Stimulated activated CD4-positive, alpha-beta T cell treated with anti-CD3 and anti-CD28 coated beads, TNF-alpha, amount 100 ng/mL, for 24 hours (primary cell): ENCODE data around the gene RAB31.

Experiments
- DNase-seq, 3 experiments: peaks; one replicate each; pipeline ENCODE4 v3.0.0-alpha.2; 2020; ENCODE audit warnings: low read depth in 3 of 3

The RAB31 gene

DNA sequence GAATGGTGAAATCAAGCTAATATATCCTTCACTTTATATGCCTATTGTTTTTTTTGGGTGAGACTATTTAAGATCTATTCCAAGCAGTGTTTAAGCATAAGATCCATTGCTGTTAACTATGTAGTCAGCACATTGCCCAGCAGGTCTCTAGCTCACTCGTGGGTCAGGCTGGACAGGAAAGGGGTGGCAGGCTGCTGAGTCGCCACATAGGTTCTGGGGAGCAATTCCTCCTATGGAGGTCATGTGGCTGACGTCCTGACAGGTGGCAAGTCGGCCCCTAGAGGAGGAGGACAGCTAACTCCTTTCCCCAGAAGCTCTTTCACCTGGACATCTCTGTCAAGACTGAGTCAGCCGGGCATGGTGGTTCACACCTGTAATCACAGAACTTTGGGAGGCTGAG is 13.9 kb upstream of the RAB31 start:
- DNase-seq, result no peak

DNA sequence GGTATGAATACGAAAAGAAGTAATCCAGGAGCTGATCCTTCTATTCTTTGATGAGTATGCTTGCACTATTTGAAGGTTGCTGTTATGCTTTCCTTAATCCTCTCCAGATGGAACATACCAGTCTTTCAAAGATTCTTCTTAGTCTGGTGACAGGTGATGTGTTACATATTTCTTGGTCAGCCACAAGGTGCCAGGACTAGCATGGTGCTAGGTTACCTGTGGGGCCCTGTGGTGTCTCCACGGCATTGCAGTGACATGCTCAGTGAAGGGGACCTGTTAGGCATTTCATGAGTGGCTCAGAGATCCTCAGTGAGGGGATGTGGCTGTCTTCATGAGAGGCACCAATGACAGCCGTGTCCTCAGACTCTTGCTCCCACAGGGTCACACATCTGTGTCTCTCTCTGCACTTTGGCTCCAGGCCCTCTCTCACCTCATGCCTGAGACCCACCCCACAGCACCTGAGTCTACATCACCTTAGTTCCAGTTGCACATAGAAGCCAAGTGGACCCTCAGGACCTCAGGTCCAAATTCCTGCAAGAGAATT is 13.1 kb upstream of the RAB31 start:
- no peak for DNase-seq

DNA sequence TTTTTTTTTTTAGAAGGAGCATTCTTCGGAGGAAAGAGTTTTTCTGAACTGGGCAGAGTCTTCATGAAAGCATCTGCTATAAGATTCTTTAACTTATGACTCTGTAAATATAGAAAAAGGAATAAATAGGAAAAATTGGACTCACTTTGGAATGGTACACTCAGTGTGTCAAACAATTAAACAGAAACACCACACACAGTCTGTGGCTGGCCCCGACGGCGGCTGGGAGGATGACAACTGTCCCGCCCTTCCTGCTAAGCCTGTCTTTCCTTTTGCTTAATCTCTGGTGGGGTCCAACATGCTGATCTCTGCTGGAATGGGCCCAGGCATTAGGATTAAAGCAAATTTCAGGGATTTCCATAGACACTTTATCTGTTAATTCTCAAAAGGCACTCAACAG is 12.5 kb upstream of the RAB31 start:
- DNase-seq, result no peak

DNA sequence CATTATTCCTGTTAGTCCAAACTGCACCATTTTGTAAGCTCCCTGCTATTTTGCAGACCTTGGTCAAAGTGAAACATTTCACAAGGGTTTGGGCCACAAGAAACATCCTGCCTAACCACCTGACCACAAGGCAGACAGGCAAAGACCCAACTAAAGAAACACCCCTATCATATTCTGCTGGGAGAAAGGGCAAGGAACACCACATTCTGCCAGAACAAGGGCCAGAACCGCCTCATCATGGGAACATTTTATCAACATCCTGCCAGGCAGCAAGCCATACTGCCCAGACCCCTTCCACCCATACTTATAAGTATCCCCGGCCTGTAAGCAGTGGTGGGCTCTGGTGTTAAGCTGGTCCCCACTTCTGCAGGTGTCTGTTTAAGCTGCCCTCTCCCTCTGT is 12.0 kb upstream of the RAB31 start:
- no peak for DNase-seq

DNA sequence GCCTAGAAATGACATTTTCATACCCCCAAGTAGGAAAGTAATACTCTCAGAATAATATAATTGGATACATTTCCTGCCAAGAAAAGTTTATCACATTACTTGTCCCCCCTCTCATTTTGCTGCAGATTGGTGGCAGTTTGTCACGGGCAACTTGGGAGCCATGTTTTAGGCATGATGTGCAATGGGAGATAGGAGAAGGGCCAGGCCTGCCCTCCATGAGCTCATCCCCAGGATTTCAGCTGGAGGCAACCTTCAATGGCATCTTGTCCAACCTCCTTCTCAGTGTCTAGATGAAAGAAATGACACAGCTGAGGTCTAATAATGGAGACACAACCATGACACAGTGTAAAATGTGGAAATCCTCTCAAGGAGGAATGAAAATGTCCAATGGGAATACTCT is 11.4 kb upstream of the RAB31 start:
- DNase-seq, result no peak

DNA sequence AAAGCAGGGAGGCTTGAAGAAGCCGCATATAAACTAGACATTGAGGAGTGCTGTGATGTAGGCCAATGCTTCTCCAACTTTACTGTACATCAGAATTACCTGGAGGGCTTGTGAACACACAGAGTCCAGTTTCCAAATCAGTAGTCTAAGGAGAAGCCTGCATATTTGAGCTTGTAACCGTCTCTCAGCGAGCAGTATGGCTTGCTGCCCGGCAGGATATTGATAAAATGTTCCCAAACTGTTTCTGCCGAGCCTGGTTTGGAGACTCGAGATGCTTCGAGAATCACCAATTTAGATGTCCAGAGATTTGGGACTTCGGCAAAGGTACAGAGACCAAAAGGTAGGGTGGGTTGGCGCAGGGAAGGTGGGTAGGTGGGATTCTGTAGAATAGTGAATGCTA is 11.0 kb upstream of the RAB31 start:
- no peak for DNase-seq

DNA sequence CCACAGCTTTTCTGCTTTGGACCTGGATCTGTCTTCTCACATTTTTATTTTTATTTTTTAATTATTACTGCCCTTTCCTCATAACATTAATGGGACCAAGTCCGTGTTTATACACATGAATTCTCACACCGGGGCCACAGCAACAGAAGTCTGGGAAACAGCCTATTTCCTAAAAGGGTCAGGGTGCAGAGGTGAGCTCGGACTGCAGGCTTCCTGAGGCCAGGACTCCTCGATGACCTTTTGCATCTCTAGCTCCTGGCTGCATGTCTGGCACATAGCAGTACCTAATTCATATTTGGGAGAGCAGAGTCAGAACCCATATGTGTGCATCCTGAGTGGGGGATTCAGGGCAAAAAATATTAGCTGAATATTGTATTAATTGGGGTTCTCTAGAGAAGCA is 9.6 kb upstream of the RAB31 start:
- no peak for DNase-seq

DNA sequence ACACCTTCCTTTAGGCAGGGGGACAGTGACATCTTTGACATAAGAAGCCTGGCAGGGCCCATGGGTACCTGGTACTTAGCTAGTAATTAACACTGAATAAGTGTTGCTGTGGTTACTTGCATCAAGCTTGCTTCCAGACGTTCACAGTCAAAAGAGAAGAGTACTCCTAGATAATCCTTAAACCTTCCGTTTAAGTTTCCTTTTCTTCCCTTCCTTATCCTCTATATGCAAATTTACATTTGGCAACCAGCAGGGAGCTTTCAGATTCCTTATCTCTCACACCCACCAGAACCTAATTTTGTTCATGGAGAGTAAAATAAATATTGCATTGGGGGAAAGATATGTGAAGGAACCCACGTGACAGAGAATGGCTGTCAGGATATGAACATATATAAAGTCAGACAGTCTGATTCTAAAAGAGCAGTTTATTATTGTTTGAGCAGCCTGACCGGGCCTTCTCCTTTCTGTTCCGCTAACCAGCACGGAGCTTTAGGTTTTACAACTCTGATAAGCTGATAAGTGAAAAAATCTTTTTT is 7.8 kb upstream of the RAB31 start:
- no peak for DNase-seq

DNA sequence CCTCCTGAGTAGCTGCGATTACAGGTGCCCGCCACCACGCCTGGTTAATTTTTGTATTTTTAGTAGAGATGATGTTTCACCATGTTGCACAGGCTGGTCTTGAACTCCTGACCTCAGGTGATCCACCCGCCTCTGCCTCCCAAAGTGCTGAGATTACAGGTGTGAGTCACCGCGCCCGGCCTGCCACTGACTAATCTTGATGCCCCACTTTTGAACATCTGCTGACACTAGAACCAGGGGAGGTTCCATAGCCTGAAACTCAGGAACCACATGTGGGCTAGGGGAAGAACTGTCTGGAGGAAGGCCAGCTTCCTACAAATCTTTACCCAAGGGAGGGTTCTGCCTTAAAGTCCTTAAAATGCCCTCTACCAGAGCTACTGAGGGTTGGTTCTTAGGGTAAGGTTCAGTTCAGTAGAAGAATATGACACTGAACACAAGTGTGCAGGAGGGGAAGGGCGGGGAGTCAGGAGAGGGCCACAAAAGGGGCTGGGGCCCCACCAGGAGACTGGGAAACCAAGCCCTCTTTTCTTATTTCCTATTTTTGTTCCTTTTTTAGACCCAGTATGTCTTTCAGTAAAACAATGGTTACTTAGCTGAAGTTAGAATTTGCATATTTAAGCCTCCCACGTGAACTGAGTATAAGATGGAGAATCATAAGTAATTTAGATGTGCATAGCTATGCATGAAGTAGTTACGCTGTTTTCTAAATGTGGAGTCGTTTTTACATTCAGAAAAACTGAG is 6.3 kb upstream of the RAB31 start:
- DNase-seq, result no peak

DNA sequence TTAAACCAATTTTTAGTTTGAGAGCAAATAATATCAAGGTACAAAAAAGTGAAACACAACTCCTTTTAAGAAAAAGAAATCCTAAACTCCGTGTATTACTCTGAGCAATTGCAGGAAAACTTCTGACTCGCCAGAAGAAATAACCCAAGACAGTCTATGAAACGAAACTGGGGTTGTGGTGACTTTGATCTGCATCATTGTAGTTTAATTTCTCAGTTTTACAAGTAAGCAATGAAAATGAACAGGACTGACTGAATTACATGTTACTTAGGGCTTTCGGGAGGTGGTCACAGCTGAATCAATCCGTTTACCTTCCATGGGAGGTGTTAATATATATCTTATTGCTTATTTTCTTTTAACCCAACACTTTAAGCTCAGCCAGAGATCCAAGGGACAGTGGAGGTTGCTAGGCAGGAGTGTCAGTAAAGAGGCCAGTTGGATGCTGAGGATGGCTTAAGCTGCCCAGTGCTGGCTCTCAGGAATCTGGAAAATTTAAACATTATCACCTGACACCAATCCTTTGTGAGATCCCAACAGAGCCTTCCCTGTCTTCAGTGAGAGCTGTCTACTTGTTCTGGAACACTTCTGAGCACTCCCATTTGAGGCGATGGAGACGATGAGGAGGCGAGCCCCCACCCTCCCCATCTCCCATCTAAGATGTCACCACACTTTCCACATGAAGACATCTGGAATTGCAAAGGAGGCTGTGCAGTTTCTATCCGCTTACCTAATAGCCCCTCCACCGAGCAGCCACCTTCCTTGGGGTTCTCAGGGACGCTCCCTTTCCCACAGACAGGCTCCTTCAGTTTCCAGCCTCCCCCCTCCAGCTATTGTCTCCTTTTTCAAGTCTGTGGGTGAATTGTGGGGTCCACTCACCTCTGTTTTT is 3.6 kb upstream of the RAB31 start:
- DNase-seq, result no peak

DNA sequence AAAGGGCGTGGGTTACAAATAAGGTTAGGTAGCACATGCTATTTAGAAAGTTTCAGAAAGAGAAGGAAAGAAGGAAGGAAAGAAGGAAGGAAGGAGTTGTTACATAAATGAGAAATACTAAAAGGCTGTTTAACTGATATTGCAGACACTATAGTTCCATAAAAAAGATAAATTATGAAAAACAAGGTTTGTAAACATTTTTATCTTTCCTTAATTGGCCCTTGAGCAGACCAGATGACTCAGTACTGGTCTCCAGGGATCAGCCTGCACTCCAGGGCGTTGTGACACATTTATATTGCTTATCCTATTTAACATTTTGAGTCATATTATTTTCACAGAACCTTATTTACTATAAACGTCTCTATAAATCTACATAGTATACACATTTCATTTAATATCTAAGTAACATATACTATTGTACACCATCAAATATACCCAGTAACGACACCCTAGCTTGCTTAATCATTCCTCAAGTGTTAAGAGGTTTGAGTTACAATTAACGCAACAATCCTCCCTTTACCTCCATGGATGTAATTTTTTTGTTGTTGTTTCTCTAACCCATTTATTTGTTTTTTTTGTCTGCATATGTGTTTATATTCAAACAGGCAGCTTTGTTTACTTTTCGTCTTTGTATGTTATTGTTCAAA is 2.8 kb upstream of the RAB31 start:
- DNase-seq, result no peak

DNA sequence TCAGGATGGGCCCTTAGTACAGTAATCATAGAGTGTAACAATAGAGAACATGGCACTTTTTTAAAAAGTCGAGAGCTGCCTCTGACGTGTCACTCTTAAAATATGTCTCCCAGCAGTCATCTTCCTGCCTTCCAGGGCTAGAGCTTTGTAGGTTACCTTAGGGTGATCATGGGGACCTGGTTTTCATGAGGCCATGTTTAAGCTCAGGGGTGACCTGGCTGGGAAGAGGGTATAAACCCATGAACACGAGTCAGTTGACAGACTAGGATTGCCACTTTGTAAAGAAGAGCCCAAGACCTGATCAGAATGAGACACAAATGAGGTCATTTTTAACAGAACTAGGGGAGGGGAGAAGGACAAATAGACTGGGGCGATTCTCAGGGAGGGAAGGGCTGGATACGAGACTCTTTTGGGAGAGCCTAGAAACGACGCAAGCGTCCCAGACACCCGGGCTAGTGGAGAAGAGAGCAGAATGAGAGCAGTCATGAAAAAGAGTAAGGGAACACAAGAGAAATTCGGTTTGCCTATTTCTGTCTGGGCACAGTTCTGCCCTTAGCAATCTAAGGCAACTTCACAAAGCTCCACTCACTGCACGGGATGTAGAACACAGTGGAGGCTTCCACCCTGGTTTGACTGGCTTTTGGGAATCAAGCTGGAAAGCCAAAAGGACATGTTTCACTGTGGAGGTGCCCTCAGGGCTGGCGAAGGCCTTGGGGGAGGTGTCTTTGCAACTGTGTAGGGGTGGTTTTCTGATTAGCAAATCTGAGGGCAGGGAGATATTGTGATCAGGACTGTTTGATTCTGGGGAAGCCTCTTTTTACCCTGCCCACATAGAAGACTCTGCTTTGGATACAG is 1.8 kb upstream of the RAB31 start:
- no peak for DNase-seq

DNA sequence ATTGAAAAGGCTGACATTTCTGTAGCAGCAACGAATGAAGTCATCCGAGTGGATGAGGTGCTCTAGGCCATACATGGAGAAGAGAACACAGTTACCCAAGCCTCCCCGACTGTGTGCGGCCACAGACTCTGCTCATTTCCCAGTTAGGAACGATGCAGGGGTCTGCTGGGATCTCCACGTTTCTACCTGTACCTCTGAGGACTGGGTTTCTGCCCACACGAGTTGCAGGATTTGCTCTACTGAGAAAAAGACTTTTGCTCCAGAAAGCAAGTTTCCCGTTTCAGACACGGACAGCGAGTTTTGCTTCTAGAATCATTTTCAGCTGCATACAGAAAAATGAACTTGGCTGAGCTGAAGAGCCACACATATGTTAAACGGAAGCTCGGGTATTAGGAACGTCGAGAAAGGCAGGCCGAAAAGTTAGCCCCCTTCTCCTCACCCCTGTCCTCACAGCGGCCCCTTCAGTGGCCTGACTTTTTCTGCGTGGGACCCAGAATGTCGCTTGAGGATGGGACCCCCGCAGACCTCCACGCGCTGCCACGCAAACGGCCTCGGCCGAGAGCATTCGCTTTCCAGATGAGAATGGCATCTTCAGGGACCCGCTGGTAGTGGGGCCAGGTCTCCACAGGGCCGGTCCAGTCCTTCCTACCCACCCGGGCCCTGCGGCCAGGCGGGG is 582 bp upstream of the RAB31 start:
- DNase-seq, result no peak

DNA sequence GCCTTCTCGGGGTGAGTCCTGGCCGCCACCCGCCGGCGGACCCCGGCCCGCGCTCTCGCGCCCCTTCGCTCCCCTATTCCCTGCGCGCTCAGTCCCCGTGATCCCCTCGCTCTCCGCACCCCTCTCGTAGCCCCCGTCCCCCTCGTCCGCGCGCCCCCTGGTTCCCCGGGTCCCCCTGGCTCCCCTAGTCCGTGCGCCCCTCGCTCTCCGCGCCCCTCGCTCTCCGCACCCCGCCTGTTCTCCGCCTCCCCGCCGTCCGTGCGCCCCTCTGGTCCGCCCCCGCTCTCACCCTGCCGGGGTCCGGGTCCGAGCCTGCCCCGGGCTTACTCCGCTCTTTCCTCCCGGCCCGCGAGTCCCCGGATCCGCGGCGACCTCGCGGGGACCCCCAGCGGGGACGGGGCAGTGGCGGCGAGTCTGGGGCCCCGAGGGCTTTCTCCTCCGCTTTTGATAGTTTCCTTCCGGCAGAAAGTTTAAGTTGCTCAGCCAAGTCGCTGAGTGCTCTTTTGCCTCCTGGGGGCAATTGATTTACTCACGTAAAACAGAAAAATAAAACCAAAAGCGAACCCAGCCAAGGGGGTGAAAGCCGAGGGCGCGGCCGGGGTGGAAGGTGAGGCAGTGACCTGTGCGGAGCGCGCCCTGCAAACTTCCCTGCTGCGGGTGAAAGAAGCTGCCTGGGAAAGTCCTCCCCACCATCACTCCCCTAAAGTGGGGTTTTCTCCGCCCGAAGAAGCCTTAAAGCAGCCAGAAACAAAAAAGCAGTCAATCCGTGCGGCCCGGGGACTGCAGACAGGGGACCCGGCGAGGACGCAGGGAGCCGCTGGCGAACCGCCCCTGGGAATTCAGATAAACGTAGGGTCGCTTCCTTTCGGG is 568 bp downstream of the RAB31 start:
- DNase-seq, result no peak

DNA sequence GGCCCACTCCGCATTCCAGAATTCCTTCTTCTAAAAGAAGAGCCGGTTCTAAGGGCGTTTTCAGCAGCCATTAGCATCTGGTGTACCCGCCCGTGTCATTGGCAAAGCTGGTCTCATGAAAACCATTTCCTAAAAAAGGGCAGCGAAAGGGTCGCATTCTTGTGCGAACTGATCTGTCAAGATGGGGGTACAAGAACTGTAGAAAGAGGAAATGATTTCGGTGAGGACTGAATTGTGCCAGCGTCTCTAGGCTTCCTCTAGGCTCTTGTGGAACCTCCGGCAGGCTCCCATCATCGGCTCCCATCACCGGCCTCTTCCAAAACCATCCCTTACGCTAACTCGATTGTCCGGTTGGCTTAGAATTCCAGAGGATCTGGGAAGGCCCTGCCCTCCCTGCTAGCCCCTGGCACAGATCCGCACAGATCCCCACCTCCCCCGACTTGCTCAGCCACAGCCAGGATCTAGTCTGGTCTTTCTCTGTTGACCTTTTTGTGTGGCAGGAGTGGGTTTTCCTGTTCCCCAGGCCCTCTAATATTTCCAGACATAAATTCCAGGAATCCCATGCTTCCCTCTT is 1.3 kb downstream of the RAB31 start:
- DNase-seq, result no peak

DNA sequence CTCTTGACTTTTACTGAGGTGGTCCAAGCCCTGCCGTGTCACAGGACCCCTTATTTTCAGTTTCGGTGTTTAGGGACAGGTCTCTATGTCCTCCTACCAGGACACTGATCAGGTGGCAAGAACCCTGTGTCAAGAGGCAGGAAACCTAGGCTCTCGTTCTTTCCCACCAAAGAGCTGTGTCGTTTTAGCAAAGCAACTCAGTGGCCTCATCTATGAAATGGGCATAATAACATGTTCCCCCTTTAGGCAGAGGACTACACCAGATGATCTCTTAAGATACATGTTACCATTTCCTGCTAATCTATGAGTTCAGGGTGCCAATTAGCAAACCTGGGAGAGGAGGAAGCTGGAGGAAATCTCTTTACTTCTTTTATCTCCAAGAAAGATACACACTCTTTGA is 1.9 kb downstream of the RAB31 start:
- no peak for DNase-seq

DNA sequence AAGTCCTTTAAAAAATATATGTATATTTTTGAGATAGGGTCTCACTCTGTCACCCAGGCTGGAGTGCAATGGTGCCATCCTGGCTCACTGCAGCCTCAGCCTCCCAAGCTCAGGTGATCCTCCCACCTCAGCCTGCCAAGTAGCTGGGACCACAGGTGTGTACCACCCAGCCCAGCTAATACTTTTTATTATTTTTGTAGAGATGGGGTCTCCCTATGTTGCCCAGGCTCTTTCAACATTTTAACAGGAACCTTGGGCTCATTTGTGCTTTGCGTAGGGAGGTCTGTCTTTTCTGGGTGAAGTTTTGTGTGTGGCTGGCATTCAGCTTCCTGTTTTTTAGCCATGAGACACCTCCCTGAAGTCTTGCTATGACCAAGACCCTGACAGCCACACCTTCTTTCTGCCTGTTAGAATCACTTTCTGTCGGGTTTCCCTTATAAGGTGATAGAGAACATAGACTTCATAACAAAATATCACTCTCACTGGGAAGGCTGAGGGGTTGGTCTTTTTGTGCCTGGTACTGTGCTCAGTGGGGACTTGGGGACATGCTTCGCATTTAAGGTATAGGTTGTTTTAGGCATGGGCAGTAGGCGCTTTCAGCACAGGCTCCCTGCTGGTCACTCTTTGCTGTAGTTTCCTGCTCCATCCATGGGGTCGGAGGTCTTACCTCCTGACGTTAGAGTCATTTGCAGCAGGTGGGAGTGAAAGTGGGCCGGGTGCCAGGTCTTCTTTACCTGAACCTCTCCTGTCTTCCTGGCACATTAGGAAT is 3.4 kb downstream of the RAB31 start:
- no peak for DNase-seq

DNA sequence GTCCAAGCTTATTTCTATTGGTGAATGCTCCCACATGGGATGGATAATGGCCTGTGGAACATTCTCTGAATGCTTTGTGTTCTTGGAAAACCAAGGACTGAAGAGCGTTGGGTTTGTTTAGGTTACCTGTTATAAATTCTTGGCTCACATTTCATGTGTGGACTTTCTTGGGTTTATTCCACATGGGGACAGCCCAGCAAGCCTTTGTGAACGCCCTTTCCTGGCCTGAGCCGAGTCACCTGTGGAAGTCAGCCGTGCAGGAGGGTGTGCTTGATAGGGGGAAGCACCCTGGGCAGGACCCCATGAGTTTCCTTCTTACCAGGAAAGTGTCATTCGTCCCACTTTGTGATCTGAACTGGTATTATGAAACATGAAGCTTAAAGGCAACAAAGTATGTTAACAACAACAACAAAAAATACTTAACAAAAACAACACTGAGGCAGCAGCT is 4.1 kb downstream of the RAB31 start:
- DNase-seq, result no peak

DNA sequence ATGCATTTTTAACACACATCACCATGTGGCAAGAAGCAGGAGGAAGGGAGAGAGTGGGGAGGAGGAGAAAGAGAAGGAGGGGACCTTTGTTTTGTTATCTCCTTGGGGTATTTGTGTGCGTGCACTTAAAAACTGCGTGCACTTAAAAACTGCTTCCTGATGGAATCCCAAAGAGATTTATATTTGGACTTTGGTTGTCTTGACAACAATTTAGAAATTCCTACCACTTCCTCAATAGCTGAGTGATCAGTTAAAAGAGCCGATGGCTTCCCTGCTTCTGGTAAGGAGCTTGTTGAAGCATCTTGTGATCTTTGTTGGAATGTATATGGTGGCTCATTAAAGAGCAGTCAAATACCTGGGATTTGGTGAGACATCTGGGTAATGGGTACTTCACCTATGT is 4.5 kb downstream of the RAB31 start:
- no peak for DNase-seq
